Measurements from ENCODE around the gene DALRD3. TPM values are rescaled to one million over a fixed set of nuclear protein-coding genes. Genes with fewer than 3 reads are reported as not detected.

DALRD3 gene
- total RNA-seq, 1 donor from 2014 or later, result 55.2 TPM

DNA sequence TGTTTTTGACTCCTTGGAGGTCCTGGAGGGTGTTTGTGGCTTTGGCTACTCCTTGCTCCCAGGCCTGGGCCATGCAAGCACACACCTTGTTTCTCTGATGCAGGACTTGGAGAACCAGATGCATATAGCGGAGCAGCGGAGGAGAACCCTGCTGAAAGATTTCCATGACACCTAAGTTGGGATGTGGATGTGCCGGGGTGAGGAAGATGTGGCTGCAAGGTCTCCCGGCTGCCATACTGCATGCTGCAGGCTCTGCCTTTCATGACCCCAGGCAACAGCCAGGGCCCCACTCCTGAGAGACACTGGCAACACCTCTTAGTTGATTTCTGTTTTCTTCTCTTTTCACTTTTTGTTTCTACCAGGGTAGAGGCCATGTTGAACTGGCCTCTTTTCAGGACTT is 35.3 kb downstream of the DALRD3 start:
- TF ChIP-seq CTCF (IDR thresholded peaks at IDR 0.05; ENCODE audit: insufficient read depth, low read length, poor library complexity, severe bottlenecking), result no peak
- no peaks in the 10 kb centered on the region for H3K27me3 ChIP-seq (ENCODE audit: control insufficient read depth, insufficient read depth, low read length)
- DNase-seq (ENCODE audit: low read depth), result no peak
- H3K4me3 ChIP-seq (ENCODE audit: low read depth, low read length), result no peak overlapping the region
- peaks cover 6% of the 10 kb centered on the region for H3K36me3 ChIP-seq (ENCODE audit: control insufficient read depth, insufficient read depth, low read length)

DNA sequence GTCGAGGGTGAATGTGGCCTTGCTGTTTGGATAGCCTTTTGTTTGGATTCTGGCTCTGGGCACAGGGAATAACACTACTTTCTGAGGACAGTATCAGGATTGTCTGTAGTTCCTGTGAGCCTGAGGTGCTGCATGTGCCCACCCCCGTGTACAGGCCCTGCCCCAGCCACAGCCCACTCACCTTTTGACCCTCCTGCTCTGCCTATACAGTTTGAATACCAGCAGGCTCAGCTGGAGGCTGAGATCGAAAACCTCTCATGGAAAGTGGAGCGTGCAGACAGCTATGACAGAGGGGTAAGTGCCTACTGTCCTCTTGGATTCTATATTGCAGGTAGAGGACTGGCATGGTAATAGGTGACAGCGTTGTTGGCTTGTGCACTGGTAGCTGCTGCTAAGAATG is 35.7 kb downstream of the DALRD3 start:
- no peak overlapping the region for H3K4me3 ChIP-seq (ENCODE audit: low read depth, low read length)
- no peak for TF ChIP-seq CTCF (IDR thresholded peaks at IDR 0.05; ENCODE audit: insufficient read depth, low read length, poor library complexity, severe bottlenecking)
- H3K27me3 ChIP-seq (ENCODE audit: control insufficient read depth, insufficient read depth, low read length), result no peaks in the 10 kb centered on the region
- no peak for DNase-seq (ENCODE audit: low read depth)
- H3K36me3 ChIP-seq (ENCODE audit: control insufficient read depth, insufficient read depth, low read length), result peaks cover 6% of the 10 kb centered on the region

DNA sequence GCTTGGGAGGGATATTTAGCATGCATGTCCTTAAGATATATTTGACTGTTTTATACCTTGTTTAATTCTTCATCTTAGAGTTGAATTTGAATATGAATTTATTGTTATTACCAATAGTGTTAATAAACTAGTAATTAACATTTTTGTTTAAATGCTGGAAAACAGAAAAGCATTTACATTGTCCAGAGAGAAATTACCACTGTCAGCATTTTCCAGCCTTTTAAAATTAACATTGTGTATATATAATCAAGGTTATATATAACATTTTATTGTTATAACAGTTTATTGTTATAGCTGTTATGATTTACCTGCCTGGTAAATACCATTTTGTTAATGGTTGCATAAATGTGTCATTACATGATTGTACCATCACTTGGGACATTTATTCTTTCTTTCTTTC is 36.4 kb downstream of the DALRD3 start:
- Histone ChIP-seq H3K4me3 (ENCODE audit: low read depth, low read length) (no peak overlapping the region), H3K27me3 (ENCODE audit: control insufficient read depth, insufficient read depth, low read length) (no peaks in the 10 kb centered on the region), H3K36me3 (ENCODE audit: control insufficient read depth, insufficient read depth, low read length) (peaks cover 6% of the 10 kb centered on the region)
- TF ChIP-seq CTCF (IDR thresholded peaks at IDR 0.05; ENCODE audit: insufficient read depth, low read length, poor library complexity, severe bottlenecking), result no peak
- DNase-seq (ENCODE audit: low read depth), result no peak

DNA sequence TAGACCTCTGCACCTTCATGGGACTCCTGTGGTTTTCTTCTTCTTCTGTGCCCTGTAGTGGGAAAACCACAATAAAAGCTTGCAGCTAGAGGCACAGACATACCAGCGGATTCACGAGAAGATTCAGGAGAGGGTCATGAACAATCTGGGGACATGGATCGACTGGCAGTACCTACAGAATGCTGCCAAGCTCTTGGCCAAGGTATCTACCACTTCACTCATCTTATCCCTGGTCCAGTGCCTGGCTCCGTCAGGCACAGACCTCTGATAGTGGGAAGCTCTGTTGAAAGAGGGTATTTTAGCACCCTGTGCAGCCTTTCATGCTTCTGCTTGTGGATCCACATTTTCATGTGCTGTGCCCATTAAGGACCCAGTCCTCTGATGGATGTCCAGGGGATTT is 38.1 kb downstream of the DALRD3 start:
- Histone ChIP-seq H3K27me3 (ENCODE audit: control insufficient read depth, insufficient read depth, low read length) (no peaks in the 10 kb centered on the region), H3K36me3 (ENCODE audit: control insufficient read depth, insufficient read depth, low read length) (peaks cover 6% of the 10 kb centered on the region), H3K4me3 (ENCODE audit: low read depth, low read length) (no peak overlapping the region)
- DNase-seq (ENCODE audit: low read depth), result no peak
- no peak for TF ChIP-seq CTCF (IDR thresholded peaks at IDR 0.05; ENCODE audit: insufficient read depth, low read length, poor library complexity, severe bottlenecking)

- no peak for TF ChIP-seq CTCF (IDR thresholded peaks at IDR 0.05; ENCODE audit: insufficient read depth, low read length, poor library complexity, severe bottlenecking)
- no peaks in the 10 kb centered on the region for H3K27me3 ChIP-seq (ENCODE audit: control insufficient read depth, insufficient read depth, low read length)
- H3K4me3 ChIP-seq (ENCODE audit: low read depth, low read length), result no peak overlapping the region
- H3K36me3 ChIP-seq (ENCODE audit: control insufficient read depth, insufficient read depth, low read length), result peaks cover 6% of the 10 kb centered on the region
- DNase-seq (ENCODE audit: low read depth), result no peak
Observed at GRCh38 chr3:48979451-48979850, 38.9 kb downstream of the DALRD3 start.

DNA sequence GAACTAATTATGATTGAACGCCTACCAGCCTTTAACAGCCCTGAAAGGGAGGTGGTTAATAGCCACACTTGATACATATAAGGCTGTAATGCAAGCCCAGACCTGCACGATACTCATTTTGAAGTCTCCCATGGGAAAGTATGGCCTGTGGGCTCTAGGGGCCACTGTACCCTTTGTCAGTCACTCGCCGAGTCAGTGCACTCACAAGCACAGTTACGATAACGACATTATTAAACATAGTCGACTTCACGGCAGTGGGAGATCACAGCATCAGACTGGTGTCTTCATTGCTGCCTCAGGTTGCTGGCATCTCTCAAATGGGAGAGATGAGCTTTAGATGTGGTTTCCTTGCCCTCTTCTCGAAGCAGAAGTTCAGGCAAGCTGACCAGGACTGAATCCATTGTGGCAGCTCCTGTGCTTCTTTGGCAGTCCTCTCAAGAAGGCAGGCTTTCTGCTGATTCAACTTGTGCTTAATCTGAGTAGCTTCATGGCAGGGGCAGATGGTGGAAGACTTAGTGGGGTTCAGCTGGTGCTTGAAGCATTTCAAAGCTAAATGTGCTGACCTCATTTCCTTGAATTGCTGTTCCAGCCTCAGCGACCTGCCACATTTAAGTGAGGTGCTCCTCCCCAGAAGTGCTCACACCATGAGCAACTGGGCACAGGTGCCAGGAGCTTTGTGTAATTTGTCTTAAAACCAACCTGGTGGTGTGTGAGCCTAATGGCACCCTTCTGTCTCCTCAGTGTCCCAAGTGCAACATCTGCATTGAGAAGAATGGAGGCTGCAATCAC is 44.1 kb downstream of the DALRD3 start:
- DNase-seq (ENCODE audit: low read depth), result no peak
- Histone ChIP-seq H3K4me3 (ENCODE audit: low read depth, low read length) (no peak overlapping the region), H3K27me3 (ENCODE audit: control insufficient read depth, insufficient read depth, low read length) (no peaks in the 10 kb centered on the region), H3K36me3 (ENCODE audit: control insufficient read depth, insufficient read depth, low read length) (peaks cover 7% of the 10 kb centered on the region)
- TF ChIP-seq CTCF (IDR thresholded peaks at IDR 0.05; ENCODE audit: insufficient read depth, low read length, poor library complexity, severe bottlenecking), result no peak

Measured in kidney epithelial cell (primary cell).